HepG2 (cell line): ENCODE data around the gene CD300A. TPM values are rescaled to one million over a fixed set of nuclear protein-coding genes. Genes with fewer than 3 reads are reported as not detected.

Experiments used
- BRD4 ChIP-seq: sonication (generic); formaldehyde crosslinking; IDR thresholded peaks from 2 replicates; pipeline ENCODE4 v1.4.0; 2020; ENCODE audit warnings: missing genetic modification reagents
- CENPX ChIP-seq: sonication (generic); formaldehyde crosslinking; IDR thresholded peaks from 2 replicates; pipeline ENCODE4 v1.9.0; 2021; ENCODE audit warnings: mild to moderate bottlenecking, missing genetic modification reagents, moderate library complexity
- FOXO1 ChIP-seq: sonication (generic); formaldehyde crosslinking; IDR thresholded peaks from 2 replicates; pipeline ENCODE4 v1.4.0; 2020; ENCODE audit warnings: missing genetic modification reagents
- GPN1 ChIP-seq: sonication (generic); formaldehyde crosslinking; IDR thresholded peaks from 2 replicates; pipeline ENCODE4 v1.5.1; 2020; ENCODE audit warnings: missing genetic modification reagents, borderline replicate concordance
- HDAC2 ChIP-seq: sonication (generic); formaldehyde crosslinking; IDR thresholded peaks from 2 replicates; pipeline ENCODE4 v1.4.0; 2020; ENCODE audit warnings: missing genetic modification reagents
- HNF1B ChIP-seq: sonication (generic); formaldehyde crosslinking; IDR thresholded peaks from 2 replicates; pipeline ENCODE4 v1.5.1; 2020; ENCODE audit warnings: mild to moderate bottlenecking, moderate library complexity, missing genetic modification reagents
- NBN ChIP-seq: fragments of 450-650 bp; conservative IDR thresholded peaks from 2 replicates; pipeline ENCODE4 v1.6.1; 2017
- NR3C1 ChIP-seq: sonication (generic); formaldehyde crosslinking; IDR thresholded peaks from 2 replicates; pipeline ENCODE4 v1.4.0; 2020; ENCODE audit warnings: missing genetic modification reagents
- SP2 ChIP-seq: sonication (generic); formaldehyde crosslinking; IDR thresholded peaks from 2 replicates; pipeline ENCODE4 v1.5.1; 2020; ENCODE audit warnings: mild to moderate bottlenecking, missing genetic modification reagents
- TCF12 ChIP-seq, 2 experiments: fragments of 450-650 bp in 1 of 2; sonication (generic) in 1 of 2; formaldehyde crosslinking in 1 of 2; IDR thresholded peaks; 2 replicates each; pipeline versions ENCODE4 v1.6.1 to v1.8.0; 2017 to 2022; ENCODE audit warnings: antibody characterized with exemption in 1 of 2, mild to moderate bottlenecking in 1 of 2, missing genetic modification reagents in 1 of 2, moderate library complexity in 1 of 2
- TOE1 ChIP-seq: sonication (generic); formaldehyde crosslinking; IDR thresholded peaks from 2 replicates; pipeline ENCODE4 v1.4.0; 2020; ENCODE audit warnings: mild to moderate bottlenecking, missing genetic modification reagents
- YEATS2 ChIP-seq: sonication (generic); formaldehyde crosslinking; IDR thresholded peaks from 2 replicates; pipeline ENCODE4 v1.4.0; 2020; ENCODE audit warnings: missing genetic modification reagents, borderline replicate concordance
- ZBTB21 ChIP-seq: sonication (generic); formaldehyde crosslinking; IDR thresholded peaks from 2 replicates; pipeline ENCODE4 v1.4.0; 2020; ENCODE audit warnings: missing genetic modification reagents
- ZBTB38 ChIP-seq: sonication (generic); formaldehyde crosslinking; IDR thresholded peaks from 2 replicates; pipeline ENCODE4 v1.5.1; 2020; ENCODE audit warnings: mild to moderate bottlenecking, missing genetic modification reagents
- ZNF160 ChIP-seq: sonication (generic); formaldehyde crosslinking; IDR thresholded peaks from 2 replicates; pipeline ENCODE4 v1.8.0; 2022; ENCODE audit warnings: mild to moderate bottlenecking, inconsistent platforms, missing genetic modification reagents
- ZNF276 ChIP-seq: sonication (generic); formaldehyde crosslinking; IDR thresholded peaks from 2 replicates; pipeline ENCODE4 v1.4.0; 2020; ENCODE audit warnings: mild to moderate bottlenecking, low read depth, missing genetic modification reagents
- ZNF460 ChIP-seq: sonication (generic); formaldehyde crosslinking; IDR thresholded peaks from 2 replicates; pipeline ENCODE4 v1.5.1; 2020; ENCODE audit warnings: missing genetic modification reagents, mild to moderate bottlenecking, borderline replicate concordance
- ZNF615 ChIP-seq: sonication (generic); formaldehyde crosslinking; IDR thresholded peaks from 2 replicates; pipeline ENCODE4 v1.5.0; 2020; ENCODE audit warnings: mild to moderate bottlenecking, missing genetic modification reagents, borderline replicate concordance
- ZNF724P ChIP-seq: sonication (generic); formaldehyde crosslinking; IDR thresholded peaks from 2 replicates; pipeline ENCODE4 v1.8.0; 2022; ENCODE audit warnings: missing genetic modification reagents, borderline replicate concordance
- ZNF749 ChIP-seq: sonication (generic); formaldehyde crosslinking; IDR thresholded peaks from 2 replicates; pipeline ENCODE4 v1.8.0; 2022; ENCODE audit warnings: mild to moderate bottlenecking, missing genetic modification reagents, moderate library complexity, borderline replicate concordance
- ZSCAN22 ChIP-seq: sonication (generic); formaldehyde crosslinking; IDR thresholded peaks from 2 replicates; pipeline ENCODE4 v1.4.0; 2020; ENCODE audit warnings: mild to moderate bottlenecking, missing genetic modification reagents
- ZSCAN25 ChIP-seq: sonication (generic); formaldehyde crosslinking; IDR thresholded peaks from 2 replicates; pipeline ENCODE4 v1.8.0; 2022; ENCODE audit warnings: mild to moderate bottlenecking, missing genetic modification reagents
- ZSCAN29 ChIP-seq: sonication (generic); formaldehyde crosslinking; conservative IDR thresholded peaks from 2 replicates; pipeline ENCODE4 v1.4.0; 2020; ENCODE audit warnings: mild to moderate bottlenecking, missing genetic modification reagents
- polyA plus RNA-seq, 8 experiments: library from polyadenylated mRNA; depleted of rRNA in 3 of 8; stranded (reverse) in 7 of 8; unstranded in 1 of 8; fragments of >200 nt; fragmentation: Illumina TruSeq in 4 of 8; extraction: Trizol in 4 of 8; gene quantifications; 2 replicates each; pipeline versions ENCODE4 v1.2.1 to v1.2.3, GENCODE V29; 2011 to 2016; ENCODE audit warnings: low read depth in 4 of 8, missing spikeins in 1 of 8, mixed read lengths in 1 of 8; ENCODE audit not compliant: insufficient read depth in 1 of 8
- total RNA-seq, 5 experiments: library from RNA; depleted of rRNA; stranded (reverse); fragments of >200 nt; fragmentation: Illumina TruSeq; extraction: Trizol; gene quantifications; 2 replicates each; pipeline ENCODE4 v1.2.3, GENCODE V29; 2016; ENCODE audit warnings: low read depth in 1 of 5
- TF ChIP-seq, protein P1 (sequence below): sonication (generic); formaldehyde crosslinking; IDR thresholded peaks from 2 replicates; pipeline ENCODE4 v1.9.0; 2021; ENCODE audit warnings: missing genetic modification reagents, mild to moderate bottlenecking, borderline replicate concordance

The CD300A gene
- total and polyA plus RNA-seq, 2 of the 13 experiments (the other 11 are each of a cell fraction or from before 2014, with no cell fraction given) = not detected

- TF ChIP-seq, protein P1, sequence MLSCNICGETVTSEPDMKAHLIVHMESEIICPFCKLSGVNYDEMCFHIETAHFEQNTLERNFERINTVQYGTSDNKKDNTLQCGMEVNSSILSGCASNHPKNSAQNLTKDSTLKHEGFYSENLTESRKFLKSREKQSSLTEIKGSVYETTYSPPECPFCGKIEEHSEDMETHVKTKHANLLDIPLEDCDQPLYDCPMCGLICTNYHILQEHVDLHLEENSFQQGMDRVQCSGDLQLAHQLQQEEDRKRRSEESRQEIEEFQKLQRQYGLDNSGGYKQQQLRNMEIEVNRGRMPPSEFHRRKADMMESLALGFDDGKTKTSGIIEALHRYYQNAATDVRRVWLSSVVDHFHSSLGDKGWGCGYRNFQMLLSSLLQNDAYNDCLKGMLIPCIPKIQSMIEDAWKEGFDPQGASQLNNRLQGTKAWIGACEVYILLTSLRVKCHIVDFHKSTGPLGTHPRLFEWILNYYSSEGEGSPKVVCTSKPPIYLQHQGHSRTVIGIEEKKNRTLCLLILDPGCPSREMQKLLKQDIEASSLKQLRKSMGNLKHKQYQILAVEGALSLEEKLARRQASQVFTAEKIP (CRISPR knock-in tag) = 0 out of 2 replicates have a peak, but pooled peaks have one; percentile 42
- TF ChIP-seq ZNF615 (CRISPR knock-in tag) (no peak), ZNF749 (CRISPR knock-in tag) (0 out of 2 replicates have a peak, but pooled peaks have one; percentile 52), ZSCAN29 (peak; percentile 78), ZBTB21 (CRISPR knock-in tag) (no peak), ZSCAN25 (CRISPR knock-in tag) (no peak; the same call in 1 of the 2 replicates), HNF1B (CRISPR knock-in tag) (peak; percentile 48), NR3C1 (CRISPR knock-in tag) (0 out of 2 replicates have a peak, but pooled peaks have one; percentile 70), CENPX (CRISPR knock-in tag) (no peak), ZSCAN22 (no peak), SP2 (CRISPR knock-in tag) (0 out of 2 replicates have a peak, but pooled peaks have one; percentile 46), TOE1 (CRISPR knock-in tag) (no peak), HDAC2 (CRISPR knock-in tag) (no peak; the same call in 1 of the 2 replicates), ZNF160 (peak; percentile 19; the same call in 1 of the 2 replicates), GPN1 (CRISPR knock-in tag) (no peak), BRD4 (peak; percentile 58; the same call in 1 of the 2 replicates), ZBTB38 (CRISPR knock-in tag) (peak; percentile 16; the same call in 1 of the 2 replicates), ZNF276 (CRISPR knock-in tag) (0 out of 2 replicates have a peak, but pooled peaks have one; percentile 20), FOXO1 (CRISPR knock-in tag) (peak; percentile 76; the same call in 1 of the 2 replicates), NBN (no peak), ZNF724P (CRISPR knock-in tag) (no peak), ZNF460 (peak; percentile 54; the same call in 1 of the 2 replicates), TCF12 (IDR thresholded peaks at IDR 0.05) (no peak), TCF12 (CRISPR knock-in tag; IDR thresholded peaks at IDR 0.05) (peak; percentile 93; the same call in 1 of the 2 replicates), YEATS2 (CRISPR knock-in tag) (peak; percentile 36; the same call in 1 of the 2 replicates)
These were observed 35.5 kb upstream of the CD300A start (continued) for GRCh38 chr17:74430706-74431567.
